Prostate gland (tissue), 2 donors: ENCODE data around the gene PSEN1.

Source experiments
- CTCF ChIP-seq, 4 experiments: fragments of 200-600 bp in 2 of 4; fragments of 450-650 bp in 2 of 4; sonication (generic) in 2 of 4; IDR thresholded peaks; 1 replicate in 3 of 4; 2 replicates in 1 of 4; pipeline ENCODE4 v1.5.1; 2016 to 2019; ENCODE audit warnings: antibody characterized with exemption in 4 of 4, mild to moderate bottlenecking in 2 of 4, moderate library complexity in 2 of 4
- POLR2A ChIP-seq: fragments of 450-650 bp; IDR thresholded peaks from one replicate; pipeline ENCODE4 v1.6.1; 2016; ENCODE audit warnings: antibody characterized with exemption, mild to moderate bottlenecking
- POLR2AphosphoS5 ChIP-seq: sonication (generic); formaldehyde crosslinking; IDR thresholded peaks from one replicate; pipeline ENCODE4 v1.6.1; 2017; ENCODE audit warnings: antibody characterized with exemption

DNA sequence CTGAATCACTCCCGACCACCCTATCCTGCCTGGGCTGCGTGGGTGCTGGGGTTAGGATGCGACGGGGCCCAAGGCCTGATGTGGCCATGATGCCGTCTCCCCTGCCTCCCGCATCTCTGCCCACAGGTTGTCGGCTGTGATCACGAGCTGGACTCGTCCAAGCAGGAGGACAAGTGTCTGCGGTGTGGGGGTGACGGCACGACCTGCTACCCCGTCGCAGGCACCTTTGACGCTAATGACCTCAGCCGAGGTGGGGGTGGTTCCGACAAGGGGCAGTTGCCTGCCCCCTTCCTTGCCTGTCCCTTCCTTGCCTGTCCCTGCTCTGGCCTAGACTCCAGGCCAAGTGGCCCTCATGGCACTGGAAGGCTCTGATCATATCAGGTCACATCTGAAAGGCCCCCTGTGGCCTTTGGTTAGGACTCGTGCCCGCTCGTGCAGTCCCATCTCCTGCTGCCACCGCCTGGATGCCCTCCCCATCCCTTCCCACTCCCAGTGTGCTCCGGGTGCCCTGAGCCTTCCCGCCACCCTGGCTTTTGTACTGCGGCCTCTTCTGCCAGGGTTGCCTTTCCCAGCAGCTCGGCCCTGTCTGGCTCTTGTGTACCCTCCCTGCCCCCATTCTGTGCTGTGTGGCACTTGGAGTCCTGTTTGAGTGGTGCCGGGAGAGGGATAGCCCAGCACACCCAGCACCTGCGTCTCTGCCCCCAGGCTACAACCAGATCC lies 114.6 kb downstream of the PSEN1 start:
- no peak for TF ChIP-seq POLR2AphosphoS5
- TF ChIP-seq POLR2A: no peak
- TF ChIP-seq CTCF (IDR thresholded peaks at IDR 0.05): no peak
